ENCODE measurements around the gene CPB2.

The CPB2 gene

GRCh38 chr13:46088821-46089562, 15.8 kb downstream of the CPB2 start:
- DNase-seq (ENCODE audit: low read depth), result no peak
- TF ChIP-seq CTCF (IDR thresholded peaks at IDR 0.05; ENCODE audit: control insufficient read depth, insufficient read depth, low read depth, low read length, missing control alignments), result no peak
- H3K4me3 ChIP-seq (ENCODE audit: control insufficient read depth, low read depth, low read length), result no peak overlapping the region

GRCh38 chr13:46087481-46087880, 17.4 kb downstream of the CPB2 start:
- H3K4me3 ChIP-seq (ENCODE audit: control insufficient read depth, low read depth, low read length), result no peak overlapping the region
- DNase-seq (ENCODE audit: low read depth), result no peak
- no peak for TF ChIP-seq CTCF (IDR thresholded peaks at IDR 0.05; ENCODE audit: control insufficient read depth, insufficient read depth, low read depth, low read length, missing control alignments)

GRCh38 chr13:46086985-46087384, 17.8 kb downstream of the CPB2 start:
- no peak for TF ChIP-seq CTCF (IDR thresholded peaks at IDR 0.05; ENCODE audit: control insufficient read depth, insufficient read depth, low read depth, low read length, missing control alignments)
- DNase-seq (ENCODE audit: low read depth), result no peak
- no peak overlapping the region for H3K4me3 ChIP-seq (ENCODE audit: control insufficient read depth, low read depth, low read length)

GRCh38 chr13:46086421-46086922, 18.4 kb downstream of the CPB2 start:
- no peak for TF ChIP-seq CTCF (IDR thresholded peaks at IDR 0.05; ENCODE audit: control insufficient read depth, insufficient read depth, low read depth, low read length, missing control alignments)
- H3K4me3 ChIP-seq (ENCODE audit: control insufficient read depth, low read depth, low read length), result no peak overlapping the region
- no peak for DNase-seq (ENCODE audit: low read depth)

GRCh38 chr13:46085737-46086136, 19.1 kb downstream of the CPB2 start:
- H3K4me3 ChIP-seq (ENCODE audit: control insufficient read depth, low read depth, low read length), result no peak overlapping the region
- no peak for TF ChIP-seq CTCF (IDR thresholded peaks at IDR 0.05; ENCODE audit: control insufficient read depth, insufficient read depth, low read depth, low read length, missing control alignments)
- no peak for DNase-seq (ENCODE audit: low read depth)

GRCh38 chr13:46082324-46082723, 22.5 kb downstream of the CPB2 start:
- no peak for DNase-seq (ENCODE audit: low read depth)
- no peak overlapping the region for H3K4me3 ChIP-seq (ENCODE audit: control insufficient read depth, low read depth, low read length)
- no peak for TF ChIP-seq CTCF (IDR thresholded peaks at IDR 0.05; ENCODE audit: control insufficient read depth, insufficient read depth, low read depth, low read length, missing control alignments)
